IMR-90 (cell line): ENCODE results near the gene EHF. TPM values are rescaled to one million over a fixed set of nuclear protein-coding genes. Genes with fewer than 3 reads are reported as not detected.

Experiments
- ATAC-seq: fragments of 200-7000 bp; cut with Tn5 transposase; 2 replicates; pipeline ENCODE4 v1.9.1; 2020; ENCODE audit warnings: low read depth, mild to moderate bottlenecking, moderate library complexity
- BruUV-seq: library from RNA; stranded (reverse); fragments of 400-500 nt; replicated peaks from 2 replicates; lab custom pipeline; 2021; lab: Mats Ljungman, UMichigan
- CTCF ChIA-PET: fragments of 300-600 bp; formaldehyde crosslinking; extraction: SDS; loops from one replicate; lab custom pipeline; 2021; ENCODE audit warnings: antibody characterized with exemption; lab: Yijun Ruan, JAX
- POLR2A ChIA-PET: fragments of 300-600 bp; sonication (Branson Sonifier 250); formaldehyde crosslinking; loops from one replicate; lab custom pipeline; 2022; ENCODE audit warnings: antibody characterized with exemption; ENCODE audit not compliant: unreplicated experiment; lab: Charles Lee
- DNase-seq: peaks from one replicate; pipeline ENCODE4 v3.0.0; 2013
- H2AFZ ChIP-seq: replicated peaks from 2 replicates; pipeline ENCODE3; 2013; ENCODE audit warnings: low read length, mild to moderate bottlenecking; ENCODE audit not compliant: poor library complexity
- H2AK5ac ChIP-seq: 2 replicates; pipeline ENCODE4 v1.6.1; 2013; ENCODE audit warnings: low read depth, low read length, inconsistent platforms
- H2AK9ac ChIP-seq: replicated peaks from 2 replicates; pipeline ENCODE3; 2013; ENCODE audit warnings: mild to moderate bottlenecking, low read depth, low read length, moderate library complexity; ENCODE audit not compliant: poor library complexity
- H2BK120ac ChIP-seq: 2 replicates; pipeline ENCODE4 v1.6.1; 2013; ENCODE audit warnings: low read depth, low read length, inconsistent platforms
- H2BK15ac ChIP-seq: 3 replicates; pipeline ENCODE4 v1.6.1; 2013; ENCODE audit warnings: low read depth, low read length, inconsistent platforms
- H2BK20ac ChIP-seq: 2 replicates; pipeline ENCODE4 v1.6.1; 2013; ENCODE audit warnings: low read depth, mild to moderate bottlenecking, inconsistent platforms, low read length, moderate library complexity
- H2BK5ac ChIP-seq: 2 replicates; pipeline ENCODE4 v1.6.1; 2013; ENCODE audit warnings: mild to moderate bottlenecking, low read depth, low read length, inconsistent platforms; ENCODE audit not compliant: poor library complexity, severe bottlenecking
- H3K14ac ChIP-seq: replicated peaks from 2 replicates; pipeline ENCODE4 v1.6.1; 2013; ENCODE audit warnings: low read depth, low read length, inconsistent platforms
- H3K18ac ChIP-seq: 2 replicates; pipeline ENCODE4 v1.6.1; 2013; ENCODE audit warnings: low read depth, low read length, control low read depth
- H3K23ac ChIP-seq: 2 replicates; pipeline ENCODE4 v1.6.1; 2013; ENCODE audit warnings: low read depth, low read length, inconsistent platforms
- H3K27ac ChIP-seq: 2 replicates; pipeline ENCODE4 v1.5.1; 2013; ENCODE audit warnings: mild to moderate bottlenecking, control low read depth, low read length; ENCODE audit not compliant: insufficient read depth
- H3K27me3 ChIP-seq: 2 replicates; pipeline ENCODE4 v1.6.1; 2013; ENCODE audit warnings: low read length; ENCODE audit not compliant: control insufficient read depth, insufficient read depth
- H3K36me3 ChIP-seq: 2 replicates; pipeline ENCODE4 v1.6.1; 2013; ENCODE audit warnings: low read length, mixed read lengths; ENCODE audit not compliant: control insufficient read depth, insufficient read depth
- H3K4ac ChIP-seq: 2 replicates; pipeline ENCODE4 v1.6.1; 2013; ENCODE audit warnings: low read depth, low read length, inconsistent platforms
- H3K4me1 ChIP-seq: 2 replicates; pipeline ENCODE4 v1.6.1; 2013; ENCODE audit warnings: low read length, mixed read lengths; ENCODE audit not compliant: control insufficient read depth, insufficient read depth
- H3K4me2 ChIP-seq: 2 replicates; pipeline ENCODE4 v1.6.1; 2013; ENCODE audit warnings: low read depth, mild to moderate bottlenecking, control low read depth, low read length, moderate library complexity
- H3K4me3 ChIP-seq: 2 replicates; pipeline ENCODE4 v1.5.1; 2013; ENCODE audit warnings: low read depth, mild to moderate bottlenecking, control low read depth, low read length, moderate library complexity; ENCODE audit not compliant: insufficient read depth
- H3K56ac ChIP-seq: 2 replicates; pipeline ENCODE4 v1.6.1; 2013; ENCODE audit warnings: low read length, inconsistent platforms; ENCODE audit not compliant: insufficient read depth; ENCODE audit errors: extremely low read depth
- H3K79me1 ChIP-seq, 2 experiments: 2 replicates each; pipeline ENCODE4 v1.6.1; 2013; ENCODE audit warnings: low read length in 2 of 2, inconsistent platforms in 1 of 2, low read depth in 1 of 2
- H3K9ac ChIP-seq: 2 replicates; pipeline ENCODE4 v1.6.1; 2013; ENCODE audit warnings: low read depth, low read length, control low read depth
- H3K9me1 ChIP-seq: 2 replicates; pipeline ENCODE4 v1.6.1; 2013; ENCODE audit warnings: low read length, inconsistent platforms; ENCODE audit not compliant: insufficient read depth
- H3K9me3 ChIP-seq: 2 replicates; pipeline ENCODE4 v1.6.1; 2013; ENCODE audit warnings: low read length; ENCODE audit not compliant: control insufficient read depth, insufficient read depth
- H4K20me1 ChIP-seq: 2 replicates; pipeline ENCODE4 v1.6.1; 2013; ENCODE audit warnings: low read length, inconsistent platforms; ENCODE audit not compliant: insufficient read depth
- H4K5ac ChIP-seq: 2 replicates; pipeline ENCODE4 v1.6.1; 2013; ENCODE audit warnings: mild to moderate bottlenecking, low read depth, low read length, control low read depth
- H4K8ac ChIP-seq, 2 experiments: 2 replicates each; pipeline ENCODE4 v1.6.1; 2013; ENCODE audit warnings: low read depth in 2 of 2, low read length in 2 of 2, control low read depth in 1 of 2, inconsistent platforms in 1 of 2
- H4K91ac ChIP-seq: 2 replicates; pipeline ENCODE4 v1.6.1; 2013; ENCODE audit warnings: low read depth, low read length, inconsistent platforms; ENCODE audit not compliant: insufficient read depth
- MXI1 ChIP-seq: IDR thresholded peaks from 2 replicates; pipeline ENCODE4 v1.6.1; 2012; ENCODE audit warnings: low read depth, mild to moderate bottlenecking, low read length, moderate library complexity, borderline replicate concordance
- WGBS, 2 experiments: methylation state at CpG; one replicate each; pipeline versions ENCODE4 v1.1.5 to v1.1.7; 2013; ENCODE audit warnings: missing lambda C conversion rate in 2 of 2; ENCODE audit not compliant: insufficient read length in 1 of 2; ENCODE audit errors: extremely low coverage in 2 of 2; 5-methylcytosine and 5-hydroxymethylcytosine counted together
- dilution Hi-C: fragments of 300-500 bp; cut with HindIII; formaldehyde crosslinking; loops from one replicate; pipeline ENCODE4 v1.14.3; 2018; ENCODE audit warnings: low sequenced_read_pairs; ENCODE audit not compliant: unreplicated experiment
- in situ Hi-C: fragments of 300-500 bp; cut with MboI; formaldehyde crosslinking; loops from 3 replicates; pipeline ENCODE4 v1.14.3; 2019; ENCODE audit warnings: low sequenced_read_pairs, inconsistent platforms, mixed read lengths
- intact Hi-C: fragments of 100-400 bp; cut with micrococcal nuclease; formaldehyde crosslinking; loops from 2 replicates; pipeline ENCODE4 v1.10.0; 2022
- polyA plus RNA-seq, 3 experiments: library from polyadenylated mRNA; depleted of rRNA; stranded (reverse); fragments of >200 nt; gene quantifications; 2 replicates each; pipeline ENCODE4 v1.2.3, GENCODE V29; 2012; ENCODE audit warnings: low replicate concordance in 1 of 3
- total RNA-seq: library from RNA; depleted of rRNA; stranded (reverse); fragments of >200 nt; gene quantifications from 2 replicates; pipeline ENCODE4 v1.2.3, GENCODE V29; 2012

The EHF gene
- total and polyA plus RNA-seq, 2 of the 4 experiments (the other 2 are of a cell fraction), result under 0.01 TPM; not detected in 1

DNA sequence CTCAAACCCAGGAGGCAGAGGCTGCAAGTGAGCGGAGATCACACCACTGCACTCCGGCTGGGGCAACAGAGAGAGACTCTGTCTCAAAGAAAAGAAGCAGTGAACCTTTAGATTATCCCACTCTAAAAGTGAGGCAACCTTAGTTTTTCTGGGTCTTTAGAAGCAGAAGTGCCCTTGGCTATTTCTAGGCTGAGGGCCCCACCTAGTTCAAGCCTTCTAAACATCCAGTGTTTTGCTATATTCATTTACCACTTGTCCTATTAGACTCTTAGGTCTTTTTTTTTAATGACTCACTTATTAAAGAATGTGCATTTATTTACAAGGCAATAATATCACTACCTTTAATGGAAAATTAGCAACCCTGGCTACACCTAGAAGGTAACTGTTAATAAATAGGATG lies 16.7 kb upstream of the EHF start:
- no peak overlapping the region for H2BK5ac ChIP-seq
- H4K20me1 ChIP-seq, result no peaks in the 10 kb centered on the region
- H2AFZ ChIP-seq, result no peak overlapping the region
- H2BK15ac ChIP-seq, result no peak overlapping the region
- no peak overlapping the region for H3K56ac ChIP-seq
- ChIA-PET CTCF (no interaction called here), POLR2A (no interaction called here)
- TF ChIP-seq MXI1, result no peak
- no peak overlapping the region for H3K23ac ChIP-seq
- no peak overlapping the region for H4K5ac ChIP-seq
- peaks cover 0 to 3% of the 10 kb centered on the region in 2 experiments; a peak in 1 of 4 replicates for H3K79me1 ChIP-seq
- dilution Hi-C loops, result no loop called here
- WGBS, 2 experiments, result no CpG with 5 or more reads among the region's 2 CpGs
- peaks cover 15% of the 10 kb centered on the region for H3K9me1 ChIP-seq
- BruUV-seq, result no TSS peak
- H4K8ac ChIP-seq, result 0 out of 4 replicates have a peak overlapping the region, but pooled peaks of 1 of the 2 experiments have one; percentile 28
- peak overlapping the region; percentile 43 for H2BK20ac ChIP-seq
- no peak overlapping the region for H3K27ac ChIP-seq
- no peak for ATAC-seq
- H3K4ac ChIP-seq, result no peak overlapping the region; the same call in 1 of the 2 replicates
- no peak overlapping the region for H3K4me3 ChIP-seq
- DNase-seq, result no peak
- no peaks in the 10 kb centered on the region for H3K27me3 ChIP-seq
- no peak overlapping the region for H2AK9ac ChIP-seq
- no peak overlapping the region for H4K91ac ChIP-seq
- no peak overlapping the region for H2AK5ac ChIP-seq
- peaks cover 16% of the 10 kb centered on the region for H3K4me1 ChIP-seq
- no peak overlapping the region for H3K14ac ChIP-seq
- H3K9me3 ChIP-seq, result no peaks in the 10 kb centered on the region
- H3K36me3 ChIP-seq, result no peaks in the 10 kb centered on the region
- no peak overlapping the region for H3K4me2 ChIP-seq
- intact Hi-C loops, result no loop called here
- H3K18ac ChIP-seq, result no peak overlapping the region
- no peak overlapping the region for H3K9ac ChIP-seq
- in situ Hi-C loops, result no loop called here
- peak overlapping the region; percentile 54; the same call in 1 of the 2 replicates for H2BK120ac ChIP-seq
